ENCODE results near the gene AP1M1. TPM values are rescaled to one million over a fixed set of nuclear protein-coding genes. Genes with fewer than 3 reads are reported as not detected.

AP1M1 gene
- total RNA-seq, 3 donors from 2014 or later = 43.3 to 123 (median 75.7) TPM

DNA sequence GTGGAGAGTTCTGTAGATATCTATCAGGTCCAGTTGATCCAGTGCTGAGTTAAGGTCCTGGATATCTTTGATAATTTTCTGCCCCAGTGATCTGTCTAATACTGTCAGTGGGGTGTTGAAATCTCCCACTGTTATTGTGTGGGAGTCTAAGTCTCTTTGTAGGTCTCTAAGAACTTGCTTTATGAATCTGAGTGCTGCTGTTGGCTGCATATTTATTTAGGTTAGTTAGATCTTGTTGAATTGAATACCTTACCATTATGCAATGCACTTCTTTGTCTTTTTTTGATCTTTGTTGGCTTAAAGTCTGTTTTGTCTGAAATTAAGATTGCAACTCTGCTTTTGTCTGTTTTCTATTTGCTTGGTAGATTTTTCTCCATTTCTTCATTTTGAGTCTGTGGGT, 15.4 kb downstream of the AP1M1 start:
- Histone ChIP-seq H3K27ac (no peak overlapping the region), H3K4me3 (no peak overlapping the region), H3K36me3 (peaks cover 11% of the 10 kb centered on the region), H3K4me1 (no peaks in the 10 kb centered on the region), H3K9me3 (peaks cover 0 to under 1% of the 10 kb centered on the region in 2 donors), H3K27me3 (no peaks in the 10 kb centered on the region)
- DNase-seq (ENCODE audit: low spot score in 2 of 2) = no peak
- intact Hi-C loops (cut with DNase I; ENCODE audit: low total_unique reads) = no loop called here
- TF ChIP-seq POLR2A (IDR thresholded peaks at IDR 0.05) = no peak
- TF ChIP-seq, protein P1, sequence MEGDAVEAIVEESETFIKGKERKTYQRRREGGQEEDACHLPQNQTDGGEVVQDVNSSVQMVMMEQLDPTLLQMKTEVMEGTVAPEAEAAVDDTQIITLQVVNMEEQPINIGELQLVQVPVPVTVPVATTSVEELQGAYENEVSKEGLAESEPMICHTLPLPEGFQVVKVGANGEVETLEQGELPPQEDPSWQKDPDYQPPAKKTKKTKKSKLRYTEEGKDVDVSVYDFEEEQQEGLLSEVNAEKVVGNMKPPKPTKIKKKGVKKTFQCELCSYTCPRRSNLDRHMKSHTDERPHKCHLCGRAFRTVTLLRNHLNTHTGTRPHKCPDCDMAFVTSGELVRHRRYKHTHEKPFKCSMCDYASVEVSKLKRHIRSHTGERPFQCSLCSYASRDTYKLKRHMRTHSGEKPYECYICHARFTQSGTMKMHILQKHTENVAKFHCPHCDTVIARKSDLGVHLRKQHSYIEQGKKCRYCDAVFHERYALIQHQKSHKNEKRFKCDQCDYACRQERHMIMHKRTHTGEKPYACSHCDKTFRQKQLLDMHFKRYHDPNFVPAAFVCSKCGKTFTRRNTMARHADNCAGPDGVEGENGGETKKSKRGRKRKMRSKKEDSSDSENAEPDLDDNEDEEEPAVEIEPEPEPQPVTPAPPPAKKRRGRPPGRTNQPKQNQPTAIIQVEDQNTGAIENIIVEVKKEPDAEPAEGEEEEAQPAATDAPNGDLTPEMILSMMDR (IDR thresholded peaks at IDR 0.05) = no peak
- TF ChIP-seq POLR2AphosphoS5 (IDR thresholded peaks at IDR 0.05) = no peak

DNA sequence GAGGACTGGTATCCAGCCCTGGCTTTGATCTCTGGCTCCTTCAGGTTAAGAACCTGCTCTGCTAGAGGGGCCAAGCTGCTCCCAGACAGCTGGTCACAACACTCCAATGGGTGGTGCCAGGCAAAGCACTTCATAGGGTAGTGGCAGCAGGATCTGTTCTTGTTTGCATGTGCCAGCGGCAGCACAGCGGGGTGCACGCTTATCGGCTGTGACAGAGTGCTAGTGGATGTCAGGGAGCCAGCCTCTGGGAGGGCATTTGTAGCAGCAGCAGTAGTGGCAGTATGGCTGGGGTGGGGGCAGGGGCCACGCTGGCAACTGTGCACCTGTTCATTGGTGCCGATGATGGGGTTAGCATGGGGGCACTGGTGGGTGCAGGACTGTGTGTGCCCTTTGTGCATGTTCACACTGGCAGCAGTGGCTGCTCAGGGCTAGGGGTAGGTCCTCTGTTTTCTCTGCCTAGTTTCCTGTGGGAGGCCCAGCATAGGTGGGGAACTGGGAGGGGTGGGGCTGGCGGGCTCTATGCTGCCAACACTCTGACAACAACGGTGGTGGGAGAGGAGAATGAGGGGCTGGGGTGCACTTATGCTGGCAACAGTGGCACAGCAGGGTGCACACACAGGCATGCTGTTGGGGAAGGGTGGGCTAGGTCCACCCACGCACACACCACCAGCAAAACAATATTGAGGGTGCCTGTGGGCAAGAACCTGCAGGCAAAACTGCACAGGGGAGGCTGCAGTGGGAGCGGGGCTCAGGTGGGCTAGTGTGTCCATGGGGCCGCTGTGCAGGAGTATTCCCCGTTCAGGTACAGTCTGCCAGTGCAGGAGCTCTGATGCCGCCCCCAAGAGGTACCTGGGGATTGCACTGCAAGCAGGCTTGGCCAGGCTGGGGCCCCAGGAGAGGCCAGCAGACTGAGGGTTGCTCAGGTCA, 19.3 kb downstream of the AP1M1 start:
- no peak for TF ChIP-seq POLR2A (IDR thresholded peaks at IDR 0.05)
- TF ChIP-seq, protein P1 (IDR thresholded peaks at IDR 0.05) = no peak
- no peak for TF ChIP-seq POLR2AphosphoS5 (IDR thresholded peaks at IDR 0.05)
- no peaks in the 10 kb centered on the region for H3K4me1 ChIP-seq
- intact Hi-C loops (cut with DNase I; ENCODE audit: low total_unique reads) = no loop called here
- H3K27ac ChIP-seq = no peak overlapping the region
- H3K4me3 ChIP-seq = no peak overlapping the region
- no peaks in the 10 kb centered on the region for H3K27me3 ChIP-seq
- no peaks in the 10 kb centered on the region for H3K36me3 ChIP-seq
- H3K9me3 ChIP-seq = peaks cover 23 to 34% of the 10 kb centered on the region in 2 donors
- DNase-seq (ENCODE audit: low spot score in 2 of 2) = no peak

DNA sequence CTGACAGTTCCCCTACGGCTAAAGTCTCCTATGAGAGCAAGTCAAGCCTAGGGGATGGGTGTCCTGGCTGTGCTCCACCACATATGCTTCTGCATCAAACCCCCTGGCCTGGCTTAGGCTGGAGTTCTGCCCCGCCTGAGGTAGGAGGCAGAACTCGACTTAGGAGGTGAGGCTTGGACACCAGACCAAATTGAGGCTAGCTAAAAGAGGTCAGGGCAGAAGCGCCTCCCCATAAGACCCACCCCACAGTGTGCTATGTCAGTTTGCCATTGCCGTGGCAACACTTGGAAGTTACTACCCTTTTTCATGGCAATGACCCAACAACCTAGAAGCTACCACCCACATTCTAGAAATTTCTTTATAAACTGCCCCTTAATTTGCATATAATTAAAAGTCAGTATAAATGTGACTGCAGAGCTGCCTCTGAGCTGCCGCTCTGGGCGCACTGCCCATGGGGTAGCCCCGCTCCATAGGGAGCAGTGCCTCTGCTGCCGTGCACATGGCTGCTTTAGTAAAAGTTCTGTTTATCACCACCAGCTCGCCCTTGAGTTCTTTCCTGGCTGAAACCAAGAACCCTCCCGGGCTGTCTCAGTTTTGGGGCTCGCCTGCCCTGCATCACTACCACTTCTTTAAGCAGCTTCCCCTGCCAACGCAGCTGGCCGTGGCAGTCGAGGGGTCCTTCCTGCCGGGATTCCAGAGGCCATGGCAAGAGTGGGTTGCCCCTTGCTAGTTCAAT, 20.2 kb downstream of the AP1M1 start:
- no peak overlapping the region for H3K27ac ChIP-seq
- no peak for DNase-seq (ENCODE audit: low spot score in 2 of 2)
- no peaks in the 10 kb centered on the region for H3K27me3 ChIP-seq
- intact Hi-C loops (cut with DNase I; ENCODE audit: low total_unique reads) = no loop called here
- peaks cover 23 to 40% of the 10 kb centered on the region in 2 donors for H3K9me3 ChIP-seq
- TF ChIP-seq POLR2A (IDR thresholded peaks at IDR 0.05) (no peak), POLR2AphosphoS5 (IDR thresholded peaks at IDR 0.05) (no peak)
- TF ChIP-seq, protein P1 (IDR thresholded peaks at IDR 0.05) = no peak
- no peaks in the 10 kb centered on the region for H3K4me1 ChIP-seq
- H3K36me3 ChIP-seq = no peaks in the 10 kb centered on the region
- H3K4me3 ChIP-seq = no peak overlapping the region

DNA sequence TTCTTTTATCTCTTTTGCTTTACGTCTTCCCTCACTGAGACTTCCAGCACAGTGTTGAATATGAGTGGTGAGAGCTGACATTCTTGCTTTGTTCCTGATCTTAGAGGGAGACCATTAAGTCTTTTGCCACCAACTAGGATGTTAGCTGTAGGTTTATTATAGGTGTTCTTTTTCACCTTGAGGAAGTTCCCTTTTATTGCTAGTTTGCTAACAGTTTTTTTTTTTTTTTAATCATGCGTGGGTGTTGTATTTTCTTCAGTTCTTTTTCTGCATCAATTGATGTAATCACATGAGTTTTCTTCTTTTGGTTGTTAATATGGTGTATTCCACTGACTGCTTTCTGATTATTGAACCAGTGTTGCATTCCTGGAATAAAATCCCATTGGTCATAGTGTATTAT, 21.1 kb downstream of the AP1M1 start:
- no peaks in the 10 kb centered on the region for H3K4me1 ChIP-seq
- no peaks in the 10 kb centered on the region for H3K27me3 ChIP-seq
- no peak for TF ChIP-seq POLR2AphosphoS5 (IDR thresholded peaks at IDR 0.05)
- TF ChIP-seq POLR2A (IDR thresholded peaks at IDR 0.05) = no peak
- TF ChIP-seq, protein P1 (IDR thresholded peaks at IDR 0.05) = no peak
- no peak overlapping the region for H3K4me3 ChIP-seq
- intact Hi-C loops (cut with DNase I; ENCODE audit: low total_unique reads) = no loop called here
- peaks cover 23 to 40% of the 10 kb centered on the region in 2 donors for H3K9me3 ChIP-seq
- H3K27ac ChIP-seq = no peak overlapping the region
- no peak for DNase-seq (ENCODE audit: low spot score in 2 of 2)
- no peaks in the 10 kb centered on the region for H3K36me3 ChIP-seq

DNA sequence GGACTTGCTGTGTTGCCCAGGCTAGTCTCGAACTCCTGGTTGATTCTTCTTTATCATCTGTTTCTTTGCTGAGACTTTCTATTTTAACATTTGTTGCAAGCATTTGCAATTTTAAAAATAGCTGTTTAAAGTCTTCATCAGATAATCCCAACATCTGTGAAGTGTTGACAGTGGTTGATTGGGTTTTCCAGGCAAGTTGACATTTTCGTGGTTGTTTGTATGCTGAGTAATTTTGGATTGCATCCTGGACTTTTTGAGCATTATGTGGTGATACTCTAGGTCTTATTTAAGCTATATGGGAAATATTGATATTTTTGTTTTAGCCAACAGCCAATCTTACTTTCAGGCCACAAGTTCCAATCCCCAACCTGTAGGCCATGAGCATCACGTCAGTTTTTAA, 25.1 kb downstream of the AP1M1 start:
- Histone ChIP-seq H3K4me1 (no peaks in the 10 kb centered on the region), H3K27ac (no peak overlapping the region), H3K36me3 (no peaks in the 10 kb centered on the region), H3K27me3 (no peaks in the 10 kb centered on the region), H3K9me3 (peaks cover 23 to 40% of the 10 kb centered on the region in 2 donors), H3K4me3 (no peak overlapping the region)
- intact Hi-C loops (cut with DNase I; ENCODE audit: low total_unique reads) = no loop called here
- no peak for DNase-seq (ENCODE audit: low spot score in 2 of 2)
- no peak for TF ChIP-seq POLR2AphosphoS5 (IDR thresholded peaks at IDR 0.05)
- no peak for TF ChIP-seq POLR2A (IDR thresholded peaks at IDR 0.05)
